HepG2 (cell line): ENCODE measurements around the gene NSD1. TPM values are rescaled to one million over a fixed set of nuclear protein-coding genes. Genes with fewer than 3 reads are reported as not detected.

Source experiments
- ATAC-seq: fragments of 200-7000 bp; cut with Tn5 transposase; 3 replicates; pipeline ENCODE4 v1.9.1; 2020; ENCODE audit warnings: mild to moderate bottlenecking, moderate library complexity
- BruUV-seq: library from RNA; stranded (reverse); fragments of 400-500 nt; replicated peaks from 2 replicates; lab custom pipeline; 2021; lab: Mats Ljungman, UMichigan
- CTCF ChIA-PET: fragments of 300-600 bp; formaldehyde crosslinking; extraction: SDS; loops from one replicate; lab custom pipeline; 2021; ENCODE audit warnings: low total read pairs, inconsistent platforms, low intra/inter-chr PET ratio; lab: Yijun Ruan, JAX
- POLR2A ChIA-PET: fragments of 350-600 bp; sonication (Branson Sonifier 250); formaldehyde crosslinking; loops from one replicate; lab custom pipeline; 2020; ENCODE audit warnings: antibody characterized with exemption, inconsistent platforms; lab: Yijun Ruan, JAX
- DNase-seq: peaks from one replicate; pipeline ENCODE4 v3.0.0-alpha.2; 2015; ENCODE audit warnings: low spot score
- FAIRE-seq: peaks from 3 replicates; lab custom pipeline; 2011; peaks lifted over from hg19 to GRCh38; lab: Jason Lieb, UNC
- H2AFZ ChIP-seq: one replicate; pipeline ENCODE4 v1.6.1; 2011; ENCODE audit warnings: low read length, inconsistent platforms
- H3K27ac ChIP-seq: fragments of 300-600 bp; 3 replicates; pipeline ENCODE4 v1.8.0; 2011; ENCODE audit warnings: mixed run types, mild to moderate bottlenecking, mixed read lengths, low read length, inconsistent platforms; ENCODE audit not compliant: insufficient read depth; ENCODE audit errors: extremely low read length
- H3K27me3 ChIP-seq, 2 experiments: fragments of 200-600 bp in 1 of 2; 2 replicates in 1 of 2; 3 replicates in 1 of 2; pipeline versions ENCODE4 v1.6.0 to v1.8.0; 2011; ENCODE audit warnings: low read length in 2 of 2, mild to moderate bottlenecking in 2 of 2, moderate library complexity in 2 of 2, inconsistent platforms in 1 of 2; ENCODE audit not compliant: insufficient read depth in 2 of 2, control insufficient read depth in 1 of 2
- H3K36me3 ChIP-seq, 2 experiments: fragments of 200-600 bp in 1 of 2; replicated peaks in 1 of 2; 2 replicates in 1 of 2; 3 replicates in 1 of 2; pipeline versions ENCODE4 v1.5.1 to v1.8.0; 2011; ENCODE audit warnings: low read length in 2 of 2, inconsistent platforms in 1 of 2; ENCODE audit not compliant: insufficient read depth in 2 of 2, control insufficient read depth in 1 of 2
- H3K4me1 ChIP-seq: 2 replicates; pipeline ENCODE4 v1.5.1; 2012; ENCODE audit warnings: low read length, inconsistent platforms; ENCODE audit not compliant: insufficient read depth
- H3K4me2 ChIP-seq: 2 replicates; pipeline ENCODE4 v1.6.0; 2011; ENCODE audit warnings: low read depth, low read length, inconsistent platforms
- H3K4me3 ChIP-seq, 3 experiments: fragments of 200-600 bp in 1 of 3; sonication (generic), shearing (Covaris generic) in 1 of 3; replicated peaks in 1 of 3; 2 replicates each; pipeline ENCODE4 v1.5.1; 2011 to 2016; ENCODE audit warnings: low read length in 3 of 3, inconsistent platforms in 2 of 3, low read depth in 2 of 3, mild to moderate bottlenecking in 2 of 3, control low read depth in 1 of 3, mixed read lengths in 1 of 3; ENCODE audit not compliant: insufficient read depth in 1 of 3
- H3K79me2 ChIP-seq: one replicate; pipeline ENCODE4 v1.6.1; 2011; ENCODE audit warnings: low read length, inconsistent platforms; ENCODE audit not compliant: insufficient read depth
- H3K9ac ChIP-seq: 2 replicates; pipeline ENCODE4 v1.6.0; 2011; ENCODE audit warnings: mild to moderate bottlenecking, low read depth, low read length, inconsistent platforms; ENCODE audit not compliant: insufficient read depth
- H3K9me3 ChIP-seq: 2 replicates; pipeline ENCODE4 v1.5.1; 2012; ENCODE audit warnings: mild to moderate bottlenecking, low read length
- H4K20me1 ChIP-seq: 2 replicates; pipeline ENCODE4 v1.6.0; 2011; ENCODE audit warnings: inconsistent platforms, mild to moderate bottlenecking, low read length, moderate library complexity; ENCODE audit not compliant: insufficient read depth
- HMG20B ChIP-seq: conservative IDR thresholded peaks from 2 replicates; pipeline ENCODE4 v1.6.1; 2016; ENCODE audit warnings: missing genetic modification reagents, missing compliant biosample characterization
- MBD4 ChIP-seq: IDR thresholded peaks from 2 replicates; pipeline ENCODE4 v1.6.1; 2012; ENCODE audit warnings: low read length, inconsistent platforms, borderline replicate concordance
- MIER3 ChIP-seq: IDR thresholded peaks from 2 replicates; pipeline ENCODE4 v1.6.1; 2016; ENCODE audit warnings: missing compliant biosample characterization, borderline replicate concordance
- PCBP2 ChIP-seq: fragments of 200-400 bp; formaldehyde crosslinking; optimal IDR thresholded peaks from 2 replicates; pipeline ENCODE3; 2018; ENCODE audit warnings: low read length, low read depth; ENCODE audit not compliant: poor library complexity, severe bottlenecking
- PRPF4 ChIP-seq: fragments of 200-400 bp; formaldehyde crosslinking; IDR thresholded peaks from 2 replicates; pipeline ENCODE4 v1.6.1; 2016; ENCODE audit warnings: low read length, low read depth; ENCODE audit not compliant: poor library complexity, severe bottlenecking
- TAF15 ChIP-seq: fragments of 200-400 bp; formaldehyde crosslinking; IDR thresholded peaks from one replicate; pipeline ENCODE4 v1.6.1; 2018; ENCODE audit warnings: mild to moderate bottlenecking, low read depth, low read length; ENCODE audit not compliant: poor library complexity, severe bottlenecking
- THAP11 ChIP-seq: IDR thresholded peaks from 2 replicates; pipeline ENCODE4 v1.6.1; 2016; ENCODE audit warnings: missing biosample characterization, missing genetic modification reagents
- ZC3H13 ChIP-seq: sonication (generic); formaldehyde crosslinking; IDR thresholded peaks from 2 replicates; pipeline ENCODE4 v1.8.1; 2023; ENCODE audit warnings: mild to moderate bottlenecking, missing genetic modification reagents, moderate library complexity
- ZNF296 ChIP-seq: sonication (generic); formaldehyde crosslinking; conservative IDR thresholded peaks from 2 replicates; pipeline ENCODE4 v1.5.0; 2020; ENCODE audit warnings: mild to moderate bottlenecking, missing genetic modification reagents
- ZNF317 ChIP-seq: sonication (generic); formaldehyde crosslinking; IDR thresholded peaks from 2 replicates; pipeline ENCODE4 v1.5.0; 2020; ENCODE audit warnings: mild to moderate bottlenecking, missing genetic modification reagents
- ZNF326 ChIP-seq: sonication (generic); formaldehyde crosslinking; IDR thresholded peaks from 2 replicates; pipeline ENCODE4 v1.4.0; 2020; ENCODE audit warnings: missing genetic modification reagents, borderline replicate concordance
- ZNF451 ChIP-seq: sonication (generic); formaldehyde crosslinking; IDR thresholded peaks from 2 replicates; pipeline ENCODE4 v1.5.0; 2020; ENCODE audit warnings: mild to moderate bottlenecking, missing genetic modification reagents
- ZNF564 ChIP-seq: sonication (generic); formaldehyde crosslinking; IDR thresholded peaks from 2 replicates; pipeline ENCODE4 v1.8.1; 2023; ENCODE audit warnings: mild to moderate bottlenecking, missing genetic modification reagents
- WGBS: methylation state at CpG from one replicate; pipeline ENCODE4 v1.1.6; 2017; ENCODE audit warnings: low lambda C conversion rate; 5-methylcytosine and 5-hydroxymethylcytosine counted together
- in situ Hi-C: cut with HindIII; loops from 2 replicates; pipeline ENCODE4 v1.10.0; 2017; ENCODE audit warnings: low pct_unique_long_range_greater_than_20kb; ENCODE audit not compliant: extremely low pct_ligation_motif_present
- intact Hi-C: fragments of 100-400 bp; cut with micrococcal nuclease; formaldehyde crosslinking; loops from one replicate; pipeline ENCODE4 v1.10.0; 2022; ENCODE audit not compliant: unreplicated experiment
- polyA plus RNA-seq, 8 experiments: library from polyadenylated mRNA; depleted of rRNA in 3 of 8; stranded (reverse) in 7 of 8; unstranded in 1 of 8; fragments of >200 nt; fragmentation: Illumina TruSeq in 4 of 8; extraction: Trizol in 4 of 8; gene quantifications; 2 replicates each; pipeline versions ENCODE4 v1.2.1 to v1.2.3, GENCODE V29; 2011 to 2016; ENCODE audit warnings: low read depth in 4 of 8, missing spikeins in 1 of 8, mixed read lengths in 1 of 8; ENCODE audit not compliant: insufficient read depth in 1 of 8
- total RNA-seq, 5 experiments: library from RNA; depleted of rRNA; stranded (reverse); fragments of >200 nt; fragmentation: Illumina TruSeq; extraction: Trizol; gene quantifications; 2 replicates each; pipeline ENCODE4 v1.2.3, GENCODE V29; 2016; ENCODE audit warnings: low read depth in 1 of 5
- TF ChIP-seq, protein P1 (sequence below), 2 experiments: IDR thresholded peaks; 2 replicates each; pipeline ENCODE4 v1.6.1; 2011 to 2012; ENCODE audit warnings: low read length in 2 of 2, borderline replicate concordance in 1 of 2, low read depth in 1 of 2, mild to moderate bottlenecking in 1 of 2, moderate library complexity in 1 of 2
- TF ChIP-seq, protein P2 (sequence below): sonication (generic); formaldehyde crosslinking; IDR thresholded peaks from 2 replicates; pipeline ENCODE4 v1.8.0; 2022; ENCODE audit warnings: mild to moderate bottlenecking, missing genetic modification reagents, moderate library complexity

Gene NSD1
- total and polyA plus RNA-seq, 2 of the 13 experiments (the other 11 are each of a cell fraction or from before 2014, with no cell fraction given), result 0.01 to 0.09 TPM

DNA sequence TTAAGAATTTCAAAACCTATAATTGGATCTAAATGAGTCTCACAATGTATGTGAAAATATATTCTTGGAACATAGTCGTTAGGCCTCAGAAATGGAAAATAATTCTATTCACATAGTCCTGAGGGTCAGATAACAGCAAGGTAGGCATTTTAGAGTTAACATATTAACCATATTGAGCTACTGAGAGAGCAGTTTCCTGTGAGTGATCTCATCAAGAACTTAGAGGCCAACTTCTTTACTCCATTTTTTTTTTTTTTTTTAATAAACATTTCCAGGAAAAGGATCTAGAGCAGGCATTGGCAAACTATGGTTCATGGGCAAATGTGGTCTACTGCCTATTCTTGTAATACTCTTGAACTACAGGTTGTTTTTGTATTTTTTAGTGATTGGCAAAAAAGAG is 143.3 kb downstream of the NSD1 start:
- no TSS peak for BruUV-seq
- FAIRE-seq, result no peak
- no peak for ATAC-seq
- TF ChIP-seq ZNF296, result no peak
- no peak for TF ChIP-seq PRPF4
- no peak for TF ChIP-seq THAP11 (CRISPR knock-in tag)
- no peak for TF ChIP-seq ZNF564 (CRISPR knock-in tag)
- TF ChIP-seq ZNF326 (CRISPR knock-in tag), result no peak
- TF ChIP-seq TAF15, result no peak
- no peak for TF ChIP-seq HMG20B
- no peak for TF ChIP-seq ZNF317 (CRISPR knock-in tag)
- TF ChIP-seq, protein P1, sequence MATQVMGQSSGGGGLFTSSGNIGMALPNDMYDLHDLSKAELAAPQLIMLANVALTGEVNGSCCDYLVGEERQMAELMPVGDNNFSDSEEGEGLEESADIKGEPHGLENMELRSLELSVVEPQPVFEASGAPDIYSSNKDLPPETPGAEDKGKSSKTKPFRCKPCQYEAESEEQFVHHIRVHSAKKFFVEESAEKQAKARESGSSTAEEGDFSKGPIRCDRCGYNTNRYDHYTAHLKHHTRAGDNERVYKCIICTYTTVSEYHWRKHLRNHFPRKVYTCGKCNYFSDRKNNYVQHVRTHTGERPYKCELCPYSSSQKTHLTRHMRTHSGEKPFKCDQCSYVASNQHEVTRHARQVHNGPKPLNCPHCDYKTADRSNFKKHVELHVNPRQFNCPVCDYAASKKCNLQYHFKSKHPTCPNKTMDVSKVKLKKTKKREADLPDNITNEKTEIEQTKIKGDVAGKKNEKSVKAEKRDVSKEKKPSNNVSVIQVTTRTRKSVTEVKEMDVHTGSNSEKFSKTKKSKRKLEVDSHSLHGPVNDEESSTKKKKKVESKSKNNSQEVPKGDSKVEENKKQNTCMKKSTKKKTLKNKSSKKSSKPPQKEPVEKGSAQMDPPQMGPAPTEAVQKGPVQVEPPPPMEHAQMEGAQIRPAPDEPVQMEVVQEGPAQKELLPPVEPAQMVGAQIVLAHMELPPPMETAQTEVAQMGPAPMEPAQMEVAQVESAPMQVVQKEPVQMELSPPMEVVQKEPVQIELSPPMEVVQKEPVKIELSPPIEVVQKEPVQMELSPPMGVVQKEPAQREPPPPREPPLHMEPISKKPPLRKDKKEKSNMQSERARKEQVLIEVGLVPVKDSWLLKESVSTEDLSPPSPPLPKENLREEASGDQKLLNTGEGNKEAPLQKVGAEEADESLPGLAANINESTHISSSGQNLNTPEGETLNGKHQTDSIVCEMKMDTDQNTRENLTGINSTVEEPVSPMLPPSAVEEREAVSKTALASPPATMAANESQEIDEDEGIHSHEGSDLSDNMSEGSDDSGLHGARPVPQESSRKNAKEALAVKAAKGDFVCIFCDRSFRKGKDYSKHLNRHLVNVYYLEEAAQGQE (IDR thresholded peaks at IDR 0.05; ENCODE audit: borderline replicate concordance in 1 of 2, low read depth in 1 of 2, low read length in 2 of 2), result no peak
- TF ChIP-seq ZNF451 (CRISPR knock-in tag), result no peak
- TF ChIP-seq PCBP2, result no peak
- no peak for TF ChIP-seq ZC3H13 (CRISPR knock-in tag)
- TF ChIP-seq, protein P2, sequence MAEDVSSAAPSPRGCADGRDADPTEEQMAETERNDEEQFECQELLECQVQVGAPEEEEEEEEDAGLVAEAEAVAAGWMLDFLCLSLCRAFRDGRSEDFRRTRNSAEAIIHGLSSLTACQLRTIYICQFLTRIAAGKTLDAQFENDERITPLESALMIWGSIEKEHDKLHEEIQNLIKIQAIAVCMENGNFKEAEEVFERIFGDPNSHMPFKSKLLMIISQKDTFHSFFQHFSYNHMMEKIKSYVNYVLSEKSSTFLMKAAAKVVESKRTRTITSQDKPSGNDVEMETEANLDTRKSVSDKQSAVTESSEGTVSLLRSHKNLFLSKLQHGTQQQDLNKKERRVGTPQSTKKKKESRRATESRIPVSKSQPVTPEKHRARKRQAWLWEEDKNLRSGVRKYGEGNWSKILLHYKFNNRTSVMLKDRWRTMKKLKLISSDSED (CRISPR knock-in tag), result no peak
- no peak for TF ChIP-seq MIER3 (CRISPR knock-in tag)
- no peak for TF ChIP-seq MBD4
- TF ChIP-seq, all 625 proteins: peak for 0
- Histone ChIP-seq H3K9me3 (no peaks in the 10 kb centered on the region), H3K27me3 (no peaks in the 10 kb centered on the region; a peak in 1 of 5 replicates), H3K79me2 (no peaks in the 10 kb centered on the region), H3K36me3 (no peaks in the 10 kb centered on the region), H3K4me1 (no peaks in the 10 kb centered on the region), H3K27ac (no peak overlapping the region), H2AFZ (no peak overlapping the region), H3K9ac (no peak overlapping the region), H3K4me3 (no peak overlapping the region), H4K20me1 (no peaks in the 10 kb centered on the region), H3K4me2 (no peak overlapping the region)
- in situ Hi-C loops, result no loop called here
- intact Hi-C loops, result no loop called here
- no peak for DNase-seq
- ChIA-PET CTCF (no interaction called here), POLR2A (no interaction called here)
- 7% methylated on average over 1 of the region's 1 CpG for WGBS
